Measurements from ENCODE around the gene SARM1.

DNA sequence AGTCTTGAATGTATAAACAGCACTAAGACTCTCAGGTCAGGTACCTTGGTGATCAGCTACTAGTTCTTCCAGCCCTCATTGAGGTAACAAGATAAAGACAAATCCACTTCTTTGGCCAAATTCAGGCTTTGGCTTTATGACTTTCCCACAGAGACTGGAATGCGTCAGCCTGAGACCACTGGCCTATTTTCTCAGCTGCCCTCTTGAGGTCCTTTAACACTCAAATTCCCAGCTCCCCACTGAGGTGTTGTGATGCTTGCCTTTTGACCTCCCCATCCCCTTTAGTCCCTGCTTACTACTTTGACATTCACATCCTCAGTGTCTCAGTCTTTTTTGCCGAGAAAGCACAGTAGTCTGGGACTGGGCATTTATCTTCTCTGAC is 25.3 kb upstream of the SARM1 start:
- TF ChIP-seq, protein P1, sequence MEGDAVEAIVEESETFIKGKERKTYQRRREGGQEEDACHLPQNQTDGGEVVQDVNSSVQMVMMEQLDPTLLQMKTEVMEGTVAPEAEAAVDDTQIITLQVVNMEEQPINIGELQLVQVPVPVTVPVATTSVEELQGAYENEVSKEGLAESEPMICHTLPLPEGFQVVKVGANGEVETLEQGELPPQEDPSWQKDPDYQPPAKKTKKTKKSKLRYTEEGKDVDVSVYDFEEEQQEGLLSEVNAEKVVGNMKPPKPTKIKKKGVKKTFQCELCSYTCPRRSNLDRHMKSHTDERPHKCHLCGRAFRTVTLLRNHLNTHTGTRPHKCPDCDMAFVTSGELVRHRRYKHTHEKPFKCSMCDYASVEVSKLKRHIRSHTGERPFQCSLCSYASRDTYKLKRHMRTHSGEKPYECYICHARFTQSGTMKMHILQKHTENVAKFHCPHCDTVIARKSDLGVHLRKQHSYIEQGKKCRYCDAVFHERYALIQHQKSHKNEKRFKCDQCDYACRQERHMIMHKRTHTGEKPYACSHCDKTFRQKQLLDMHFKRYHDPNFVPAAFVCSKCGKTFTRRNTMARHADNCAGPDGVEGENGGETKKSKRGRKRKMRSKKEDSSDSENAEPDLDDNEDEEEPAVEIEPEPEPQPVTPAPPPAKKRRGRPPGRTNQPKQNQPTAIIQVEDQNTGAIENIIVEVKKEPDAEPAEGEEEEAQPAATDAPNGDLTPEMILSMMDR (conservative IDR thresholded peaks at IDR 0.05 in 1 of 2, IDR thresholded peaks at IDR 0.05 in 1 of 2; ENCODE audit: extremely low read depth in 1 of 2, insufficient read depth in 1 of 2, low read depth in 1 of 2, low read length in 2 of 2), result no peak
- TF ChIP-seq EZH2 (IDR thresholded peaks at IDR 0.05; ENCODE audit: borderline replicate concordance, low read length), result no peak

All from mammary epithelial cell (primary cell).